Neural crest cell (in vitro differentiated cells): ENCODE measurements around the gene PCDHA9. TPM values are rescaled to one million over a fixed set of nuclear protein-coding genes. Genes with fewer than 3 reads are reported as not detected.
"Not testable (repeated sequence)": the region's sequence is repeated elsewhere in the genome, so short reads cannot be mapped to it uniquely, and the experiment has no call there.

Experiments
- DNase-seq: peaks from one replicate; pipeline ENCODE4 v3.0.0; 2021; ENCODE audit warnings: low read depth, mixed read lengths, low spot score
- H3K27ac Mint-ChIP-seq: one replicate; pipeline ENCODE4 v1.8.0; 2021; ENCODE audit warnings: mild to moderate bottlenecking, mixed read lengths; ENCODE audit not compliant: unreplicated experiment
- H3K27me3 Mint-ChIP-seq: 2 replicates; pipeline ENCODE4 v1.8.0; 2021; ENCODE audit warnings: low read depth, mild to moderate bottlenecking, mixed read lengths
- H3K36me3 Mint-ChIP-seq: 2 replicates; pipeline ENCODE4 v1.8.0; 2021; ENCODE audit warnings: low read depth, mild to moderate bottlenecking, mixed read lengths
- H3K4me1 Mint-ChIP-seq: 2 replicates; pipeline ENCODE4 v1.8.0; 2021; ENCODE audit warnings: mixed read lengths
- H3K4me3 Mint-ChIP-seq: one replicate; pipeline ENCODE4 v1.8.0; 2021; ENCODE audit warnings: mild to moderate bottlenecking, mixed read lengths
- H3K9me3 Mint-ChIP-seq: 2 replicates; pipeline ENCODE4 v1.8.0; 2021; ENCODE audit warnings: mixed read lengths
- total RNA-seq: library from RNA; stranded (reverse); gene quantifications from 2 replicates; pipeline ENCODE4 v1.2.1, GENCODE V29; 2021
- TF ChIP-seq, protein P1 (sequence below): fragments of 200-600 bp; sonication (generic); conservative IDR thresholded peaks from 2 replicates; pipeline ENCODE4 v1.5.0; 2021; ENCODE audit warnings: antibody characterized with exemption, mild to moderate bottlenecking

Gene PCDHA9
- total RNA-seq, 1 donor from 2014 or later = 1.4 TPM

DNA sequence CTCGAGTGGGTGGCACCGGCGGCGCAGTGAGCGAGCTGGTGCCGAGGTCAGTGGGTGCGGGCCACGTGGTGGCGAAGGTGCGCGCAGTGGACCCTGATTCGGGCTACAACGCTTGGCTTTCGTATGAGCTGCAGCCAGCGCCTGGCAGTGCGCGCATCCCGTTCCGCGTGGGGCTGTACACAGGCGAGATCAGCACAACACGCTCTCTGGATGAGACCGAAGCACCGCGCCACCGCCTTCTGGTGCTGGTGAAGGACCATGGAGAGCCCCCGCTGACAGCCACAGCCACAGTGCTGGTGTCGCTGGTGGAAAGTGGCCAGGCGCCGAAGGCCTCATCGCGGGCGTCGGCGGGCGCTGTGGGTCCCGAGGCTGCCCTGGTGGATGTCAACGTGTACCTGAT lies 24.7 kb upstream of the PCDHA9 start:
- Mint-ChIP-seq H3K4me1 (peaks cover 7% of the 10 kb centered on the region), H3K27ac (no peak overlapping the region), H3K36me3 (peaks cover 44% of the 10 kb centered on the region), H3K4me3 (no peak overlapping the region), H3K9me3 (peaks cover 5% of the 10 kb centered on the region), H3K27me3 (no peaks in the 10 kb centered on the region)
- no peak for DNase-seq
- TF ChIP-seq, protein P1, sequence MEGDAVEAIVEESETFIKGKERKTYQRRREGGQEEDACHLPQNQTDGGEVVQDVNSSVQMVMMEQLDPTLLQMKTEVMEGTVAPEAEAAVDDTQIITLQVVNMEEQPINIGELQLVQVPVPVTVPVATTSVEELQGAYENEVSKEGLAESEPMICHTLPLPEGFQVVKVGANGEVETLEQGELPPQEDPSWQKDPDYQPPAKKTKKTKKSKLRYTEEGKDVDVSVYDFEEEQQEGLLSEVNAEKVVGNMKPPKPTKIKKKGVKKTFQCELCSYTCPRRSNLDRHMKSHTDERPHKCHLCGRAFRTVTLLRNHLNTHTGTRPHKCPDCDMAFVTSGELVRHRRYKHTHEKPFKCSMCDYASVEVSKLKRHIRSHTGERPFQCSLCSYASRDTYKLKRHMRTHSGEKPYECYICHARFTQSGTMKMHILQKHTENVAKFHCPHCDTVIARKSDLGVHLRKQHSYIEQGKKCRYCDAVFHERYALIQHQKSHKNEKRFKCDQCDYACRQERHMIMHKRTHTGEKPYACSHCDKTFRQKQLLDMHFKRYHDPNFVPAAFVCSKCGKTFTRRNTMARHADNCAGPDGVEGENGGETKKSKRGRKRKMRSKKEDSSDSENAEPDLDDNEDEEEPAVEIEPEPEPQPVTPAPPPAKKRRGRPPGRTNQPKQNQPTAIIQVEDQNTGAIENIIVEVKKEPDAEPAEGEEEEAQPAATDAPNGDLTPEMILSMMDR = no peak

DNA sequence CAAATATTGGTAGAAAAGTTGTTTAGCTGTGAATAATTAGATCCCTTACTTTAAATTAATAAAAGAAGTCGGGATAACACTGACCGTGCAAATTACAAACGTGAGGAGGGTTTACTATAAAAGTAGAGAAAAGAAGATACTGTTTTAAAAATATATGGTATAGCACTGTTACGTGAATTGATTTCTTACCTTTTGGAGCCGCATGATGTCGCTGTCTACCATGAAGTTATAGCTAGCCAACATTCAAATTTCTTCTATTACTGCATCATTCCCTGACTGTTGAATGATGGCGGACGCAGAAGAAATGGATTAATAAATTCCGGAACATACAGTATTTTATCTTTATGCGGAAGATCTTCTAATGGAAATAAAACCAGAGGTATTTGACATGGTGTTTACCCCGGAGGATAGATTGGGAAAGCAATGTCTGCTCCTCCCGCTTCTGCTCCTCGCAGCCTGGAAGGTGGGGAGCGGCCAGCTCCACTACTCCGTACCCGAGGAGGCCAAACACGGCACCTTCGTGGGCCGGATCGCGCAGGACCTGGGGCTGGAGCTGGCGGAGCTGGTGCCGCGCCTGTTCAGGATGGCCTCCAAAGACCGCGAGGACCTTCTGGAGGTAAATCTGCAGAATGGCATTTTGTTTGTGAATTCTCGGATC lies 20.3 kb upstream of the PCDHA9 start, which contains the start of gene PCDHA6:
PCDHA6 (plus strand) TSS at position 257 of the 658 bp plus-strand sequence; CDS start at position 389, 132 bp downstream.
- Mint-ChIP-seq H3K36me3 (peaks cover 57% of the 10 kb centered on the region), H3K9me3 (peaks cover 9% of the 10 kb centered on the region), H3K4me1 (peaks cover 10% of the 10 kb centered on the region), H3K27ac (peak within 1 kb of the TSS; percentile 92), H3K4me3 (peak within 1 kb of the TSS; percentile 87), H3K27me3 (no peaks in the 10 kb centered on the region)
- TF ChIP-seq, protein P1 = peak; percentile 69
- no peak for DNase-seq

DNA sequence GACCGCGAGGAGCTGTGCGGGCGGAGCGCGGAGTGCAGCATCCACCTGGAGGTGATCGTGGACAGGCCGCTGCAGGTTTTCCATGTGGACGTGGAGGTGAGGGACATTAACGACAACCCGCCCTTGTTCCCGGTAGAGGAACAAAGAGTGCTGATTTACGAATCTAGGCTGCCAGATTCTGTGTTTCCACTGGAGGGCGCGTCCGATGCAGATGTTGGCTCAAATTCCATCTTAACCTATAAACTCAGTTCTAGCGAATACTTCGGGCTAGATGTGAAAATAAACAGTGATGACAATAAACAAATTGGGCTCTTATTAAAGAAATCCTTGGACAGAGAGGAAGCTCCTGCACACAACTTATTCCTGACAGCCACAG lies 19.8 kb upstream of the PCDHA9 start:
- H3K4me1 Mint-ChIP-seq = peaks cover 10% of the 10 kb centered on the region
- H3K9me3 Mint-ChIP-seq = peaks cover 12% of the 10 kb centered on the region
- no peaks in the 10 kb centered on the region for H3K27me3 Mint-ChIP-seq
- H3K27ac Mint-ChIP-seq = peak overlapping the region; percentile 92
- TF ChIP-seq, protein P1 = peak; percentile 45
- peaks cover 58% of the 10 kb centered on the region for H3K36me3 Mint-ChIP-seq
- peak overlapping the region; percentile 87 for H3K4me3 Mint-ChIP-seq
- DNase-seq = no peak

DNA sequence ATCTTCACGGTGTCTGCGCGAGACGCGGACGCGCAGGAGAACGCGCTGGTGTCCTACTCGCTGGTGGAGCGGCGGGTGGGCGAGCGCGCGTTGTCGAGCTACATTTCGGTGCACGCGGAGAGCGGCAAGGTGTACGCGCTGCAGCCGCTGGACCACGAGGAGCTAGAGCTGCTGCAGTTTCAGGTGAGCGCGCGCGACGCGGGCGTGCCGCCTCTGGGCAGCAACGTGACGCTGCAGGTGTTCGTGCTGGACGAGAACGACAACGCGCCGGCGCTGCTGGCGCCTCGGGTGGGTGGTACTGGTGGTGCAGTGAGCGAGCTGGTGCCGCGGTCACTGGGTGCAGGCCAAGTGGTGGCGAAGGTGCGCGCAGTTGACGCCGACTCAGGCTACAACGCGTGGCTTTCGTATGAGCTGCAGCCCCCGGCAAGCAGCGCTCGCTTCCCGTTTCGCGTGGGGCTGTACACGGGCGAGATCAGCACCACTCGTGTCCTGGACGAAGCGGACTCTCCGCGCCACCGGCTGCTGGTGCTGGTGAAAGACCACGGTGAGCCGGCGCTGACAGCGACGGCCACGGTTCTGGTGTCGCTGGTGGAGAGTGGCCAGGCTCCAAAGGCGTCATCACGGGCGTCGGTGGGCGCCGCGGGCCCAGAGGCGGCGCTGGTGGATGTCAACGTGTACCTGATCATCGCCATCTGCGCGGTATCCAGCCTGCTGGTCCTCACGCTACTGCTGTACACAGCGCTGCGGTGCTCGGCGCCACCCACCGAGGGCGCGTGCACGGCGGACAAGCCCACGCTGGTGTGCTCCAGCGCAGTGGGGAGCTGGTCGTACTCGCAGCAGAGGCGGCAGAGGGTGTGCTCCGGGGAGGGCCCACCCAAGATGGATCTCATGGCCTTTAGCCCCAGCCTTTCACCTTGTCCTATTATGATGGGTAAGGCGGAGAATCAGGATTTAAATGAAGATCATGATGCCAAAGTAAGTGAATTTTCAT lies 18.4 kb upstream of the PCDHA9 start:
- peaks cover 66% of the 10 kb centered on the region for H3K36me3 Mint-ChIP-seq
- not testable (repeated sequence) for H3K4me1 Mint-ChIP-seq

DNA sequence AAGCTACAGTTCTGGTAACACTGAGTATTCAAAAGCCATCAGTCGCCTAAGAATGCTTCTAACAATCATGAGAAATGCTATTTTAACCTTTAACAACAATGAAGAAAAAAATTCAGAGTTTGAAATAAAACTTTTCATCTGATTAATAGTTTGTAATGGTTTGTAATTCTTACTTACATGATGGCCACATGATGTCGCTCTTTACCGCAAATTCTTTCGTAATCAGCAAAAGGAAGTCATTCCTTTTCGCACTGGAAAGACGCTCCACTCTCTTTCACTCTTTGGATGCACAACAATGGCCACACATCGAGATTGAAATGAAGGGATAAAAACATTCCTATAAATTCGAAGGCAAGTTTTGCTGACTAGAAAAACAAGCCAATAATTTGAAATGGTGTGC lies 14.2 kb upstream of the PCDHA9 start, which contains the start of gene PCDHA7:
PCDHA7 (plus strand) TSS at position 277 of the 400 bp plus-strand sequence; CDS start at position 392, 115 bp downstream.
- no peaks in the 10 kb centered on the region for H3K4me1 Mint-ChIP-seq
- TF ChIP-seq, protein P1 = no peak
- H3K9me3 Mint-ChIP-seq = peaks cover 10% of the 10 kb centered on the region
- H3K27ac Mint-ChIP-seq = no peak within 1 kb of the TSS
- no peak within 1 kb of the TSS for H3K4me3 Mint-ChIP-seq
- no peak for DNase-seq
- H3K36me3 Mint-ChIP-seq = peaks cover 59% of the 10 kb centered on the region
- H3K27me3 Mint-ChIP-seq = no peaks in the 10 kb centered on the region

More for the DNA sequence above, 18.4 kb upstream of the PCDHA9 start:
- not testable (repeated sequence) for H3K27ac Mint-ChIP-seq, H3K27me3 Mint-ChIP-seq, DNase-seq, H3K4me3 Mint-ChIP-seq
- peaks cover 14% of the 10 kb centered on the region for H3K9me3 Mint-ChIP-seq

DNA sequence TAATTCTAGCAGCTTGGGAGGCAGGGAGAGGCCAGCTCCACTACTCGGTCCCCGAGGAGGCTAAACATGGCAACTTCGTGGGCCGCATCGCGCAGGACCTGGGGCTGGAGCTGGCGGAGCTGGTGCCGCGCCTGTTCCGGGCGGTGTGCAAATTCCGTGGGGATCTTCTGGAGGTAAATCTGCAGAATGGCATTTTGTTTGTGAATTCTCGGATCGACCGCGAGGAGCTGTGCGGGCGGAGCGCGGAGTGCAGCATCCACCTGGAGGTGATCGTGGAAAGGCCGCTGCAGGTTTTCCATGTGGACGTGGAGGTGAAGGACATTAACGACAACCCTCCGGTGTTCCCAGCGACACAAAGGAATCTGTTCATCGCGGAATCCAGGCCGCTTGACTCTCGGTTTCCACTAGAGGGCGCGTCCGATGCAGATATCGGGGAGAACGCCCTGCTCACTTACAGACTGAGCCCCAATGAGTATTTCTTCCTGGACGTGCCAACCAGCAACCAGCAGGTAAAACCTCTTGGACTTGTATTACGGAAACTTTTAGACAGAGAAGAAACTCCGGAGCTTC lies 13.7 kb upstream of the PCDHA9 start:
- DNase-seq, H3K9me3 Mint-ChIP-seq, H3K4me1 Mint-ChIP-seq, H3K4me3 Mint-ChIP-seq, H3K27me3 Mint-ChIP-seq, H3K27ac Mint-ChIP-seq: not testable (repeated sequence)
- H3K36me3 Mint-ChIP-seq = peaks cover 59% of the 10 kb centered on the region
